HG02884 (cell line): ENCODE data around the gene HLA-DMA.

Experiments
- ATAC-seq: cut with Tn5 transposase; IDR thresholded peaks from one replicate; pipeline ENCODE4 v1.9.1; 2021; ENCODE audit warnings: mild to moderate bottlenecking, moderate library complexity; ENCODE audit not compliant: unreplicated experiment

HLA-DMA gene

DNA sequence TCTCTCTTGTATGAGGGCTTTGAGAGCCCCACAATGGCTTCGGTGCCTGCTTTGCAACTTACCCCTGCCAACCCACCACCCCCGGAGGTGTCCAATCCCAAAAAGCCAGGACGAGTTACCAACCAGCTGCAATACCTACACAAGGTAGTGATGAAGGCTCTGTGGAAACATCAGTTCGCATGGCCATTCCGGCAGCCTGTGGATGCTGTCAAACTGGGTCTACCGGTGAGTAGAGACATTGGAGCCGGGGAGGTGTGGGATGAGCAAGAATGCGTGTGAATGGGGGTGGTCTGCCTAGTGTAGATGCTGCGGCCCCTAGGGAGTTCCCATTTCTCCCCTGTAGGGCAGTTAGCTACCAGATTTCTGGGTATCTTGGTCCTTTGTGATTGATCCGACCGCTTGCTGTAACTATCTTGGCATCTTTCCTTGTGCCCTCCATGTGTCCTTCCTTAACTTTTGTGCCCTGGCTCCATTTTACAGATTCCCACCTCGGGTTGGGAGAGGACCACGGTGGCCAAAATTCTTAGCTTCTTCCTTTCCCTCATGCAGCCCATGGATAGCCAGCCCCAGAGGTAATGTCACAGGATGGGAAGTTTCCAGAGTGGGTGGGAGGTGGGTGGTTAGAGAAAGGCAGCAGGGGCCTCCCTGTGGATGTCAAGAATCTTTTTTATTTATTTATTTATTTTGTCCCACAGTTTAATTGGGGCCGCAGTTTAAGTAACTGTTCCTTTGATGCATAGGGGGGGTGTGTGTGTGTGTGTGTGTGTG, 21.8 kb upstream of the HLA-DMA start:
- no peak for ATAC-seq

DNA sequence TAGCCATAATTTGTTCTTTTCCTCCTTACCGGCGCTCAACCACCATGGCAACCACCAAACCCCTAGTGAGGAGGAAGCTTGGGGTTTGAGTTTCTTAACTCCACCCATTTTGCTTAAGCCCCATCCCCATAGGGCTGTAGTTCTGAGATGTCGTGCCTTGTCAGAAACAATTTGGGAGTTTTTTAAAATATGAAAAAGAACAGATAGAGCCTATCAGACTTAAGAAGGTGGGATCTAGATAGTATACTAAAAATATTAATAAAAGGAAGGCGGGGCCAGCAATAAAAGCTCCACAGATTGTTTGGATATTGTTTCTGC, 21.1 kb upstream of the HLA-DMA start:
- ATAC-seq, result no peak

DNA sequence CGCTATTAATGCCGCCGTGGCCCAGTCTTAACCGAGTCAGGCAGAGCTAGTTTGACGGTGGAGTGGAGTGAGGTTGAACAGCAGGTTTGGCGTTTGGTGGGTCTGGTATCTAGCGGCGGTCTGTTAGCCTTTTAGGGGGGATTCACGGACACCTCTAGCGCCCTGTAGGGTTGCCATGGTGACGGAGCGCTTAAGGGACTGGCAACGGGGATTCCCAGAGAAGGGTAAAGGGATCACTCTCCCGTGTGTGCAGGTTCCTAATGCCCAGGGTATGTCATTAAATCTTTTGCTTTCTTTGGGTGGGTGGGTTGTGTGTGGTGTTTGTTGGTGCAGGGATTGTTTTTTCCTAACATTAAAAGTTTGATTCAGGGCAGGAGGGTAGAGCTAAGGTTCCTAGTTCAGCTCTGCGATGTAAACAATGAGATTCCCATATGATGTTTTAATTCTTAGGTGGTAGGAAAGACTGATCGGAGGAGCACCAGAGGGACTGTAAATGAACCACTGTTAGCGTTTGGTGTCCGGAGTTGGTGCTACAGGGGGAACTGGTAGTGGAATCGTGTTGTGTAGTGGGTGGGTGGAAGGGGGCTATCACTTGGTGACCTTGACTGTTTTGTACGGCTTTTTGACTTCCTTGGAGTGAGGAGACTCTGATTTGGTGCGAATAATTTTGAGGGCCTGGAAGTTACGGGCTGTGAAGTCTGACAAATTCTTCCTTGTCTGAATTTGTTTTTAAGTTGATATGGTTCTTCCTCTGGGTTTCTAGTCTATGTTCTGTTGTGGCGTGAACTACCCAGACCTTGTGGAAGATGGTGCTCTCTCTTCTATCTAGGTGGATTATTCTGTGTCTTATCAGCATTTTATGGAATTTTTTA, 20.5 kb upstream of the HLA-DMA start:
- ATAC-seq, result no peak

DNA sequence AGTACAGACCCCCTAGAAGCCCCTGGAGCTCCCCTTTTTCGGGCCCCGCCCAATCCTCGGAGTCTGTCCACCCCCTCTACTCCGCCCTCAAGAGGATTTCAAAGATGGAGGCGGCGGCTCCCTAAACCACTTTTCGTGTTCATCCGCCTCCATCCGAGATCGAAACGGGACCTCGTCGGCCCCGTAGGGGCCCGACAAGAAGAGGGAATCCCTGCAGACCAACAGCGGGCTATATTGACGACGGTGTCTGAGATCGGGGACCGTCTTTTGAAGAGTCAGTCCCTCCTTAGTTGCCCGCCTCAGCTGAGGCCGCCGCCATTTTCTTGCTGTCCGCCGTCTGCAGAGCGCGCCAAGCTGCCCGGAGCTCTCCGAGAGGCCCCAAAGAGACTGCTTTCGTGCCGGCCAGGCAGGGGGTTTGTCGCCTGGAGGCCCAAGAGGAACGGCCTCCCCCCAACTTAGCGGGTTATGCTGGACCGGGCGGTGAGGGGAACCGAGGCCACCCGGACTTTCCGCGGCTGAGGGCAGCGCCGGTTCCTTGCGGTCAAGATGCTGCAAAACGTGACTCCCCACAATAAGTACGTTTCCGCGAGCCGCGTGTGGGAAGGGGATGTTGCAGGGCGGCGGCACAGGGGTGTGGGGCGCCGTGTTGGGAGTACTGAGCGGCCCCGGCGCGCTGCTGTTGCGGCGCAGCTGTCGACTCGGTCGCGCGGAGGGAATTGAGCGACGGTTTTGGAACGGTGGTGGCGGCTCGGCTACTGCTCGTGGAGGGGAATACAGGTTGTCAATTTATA, 19.7 kb upstream of the HLA-DMA start:
- no peak for ATAC-seq

DNA sequence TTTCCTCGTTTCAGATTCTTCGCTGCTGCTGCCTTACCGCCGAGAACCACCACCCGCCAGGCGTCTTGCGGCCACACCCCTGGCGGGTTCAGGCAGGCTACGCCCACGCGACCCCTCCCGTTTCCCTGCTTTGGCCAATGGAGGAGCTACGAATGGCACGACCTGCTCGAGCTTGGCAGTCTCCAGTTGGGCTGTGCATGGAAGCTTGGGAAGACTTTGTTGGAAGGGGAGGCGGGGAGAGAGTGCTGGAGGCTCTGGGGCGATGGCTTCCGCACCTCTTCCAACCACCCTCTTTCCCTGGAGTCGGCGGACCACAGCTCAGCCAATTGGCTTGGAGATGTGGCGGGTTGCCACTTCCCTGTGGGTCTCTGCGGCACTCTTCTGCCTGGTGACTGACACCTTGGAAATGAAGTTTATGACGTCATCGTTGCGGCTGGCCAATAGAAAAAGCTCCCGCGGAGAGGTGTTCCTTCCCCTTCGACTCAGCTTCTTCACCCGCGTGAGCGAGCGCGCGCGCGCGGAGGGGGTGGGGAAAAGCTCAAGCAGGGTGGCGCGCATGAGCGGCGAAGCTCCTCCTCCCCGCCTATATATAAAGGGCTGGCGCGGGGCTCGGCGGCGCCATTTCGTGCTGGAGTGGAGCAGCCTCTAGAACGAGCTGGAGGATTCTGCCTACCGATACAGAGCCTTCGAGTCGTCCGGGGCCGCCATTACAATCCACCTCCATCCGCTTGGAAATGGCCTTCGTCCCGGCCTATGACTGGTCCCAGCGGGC, 18.9 kb upstream of the HLA-DMA start:
- ATAC-seq, result peak; percentile 41

DNA sequence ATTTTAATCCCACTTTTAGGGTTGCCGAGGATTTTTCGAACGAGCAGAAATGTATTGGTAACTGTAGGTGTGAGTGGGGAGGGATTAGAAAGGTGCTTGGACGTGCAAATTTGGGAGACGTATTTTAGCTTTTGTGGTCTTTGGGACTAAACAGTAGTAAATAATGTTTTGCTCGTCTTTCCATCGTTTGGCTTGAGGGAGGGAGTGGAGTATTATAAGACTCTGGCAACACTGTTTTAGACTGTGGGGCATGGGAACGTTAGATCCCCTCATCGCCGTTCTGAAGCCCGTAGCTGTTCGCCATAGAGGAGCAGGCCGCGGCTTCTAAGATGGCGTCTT, 18.3 kb upstream of the HLA-DMA start:
- no peak for ATAC-seq

DNA sequence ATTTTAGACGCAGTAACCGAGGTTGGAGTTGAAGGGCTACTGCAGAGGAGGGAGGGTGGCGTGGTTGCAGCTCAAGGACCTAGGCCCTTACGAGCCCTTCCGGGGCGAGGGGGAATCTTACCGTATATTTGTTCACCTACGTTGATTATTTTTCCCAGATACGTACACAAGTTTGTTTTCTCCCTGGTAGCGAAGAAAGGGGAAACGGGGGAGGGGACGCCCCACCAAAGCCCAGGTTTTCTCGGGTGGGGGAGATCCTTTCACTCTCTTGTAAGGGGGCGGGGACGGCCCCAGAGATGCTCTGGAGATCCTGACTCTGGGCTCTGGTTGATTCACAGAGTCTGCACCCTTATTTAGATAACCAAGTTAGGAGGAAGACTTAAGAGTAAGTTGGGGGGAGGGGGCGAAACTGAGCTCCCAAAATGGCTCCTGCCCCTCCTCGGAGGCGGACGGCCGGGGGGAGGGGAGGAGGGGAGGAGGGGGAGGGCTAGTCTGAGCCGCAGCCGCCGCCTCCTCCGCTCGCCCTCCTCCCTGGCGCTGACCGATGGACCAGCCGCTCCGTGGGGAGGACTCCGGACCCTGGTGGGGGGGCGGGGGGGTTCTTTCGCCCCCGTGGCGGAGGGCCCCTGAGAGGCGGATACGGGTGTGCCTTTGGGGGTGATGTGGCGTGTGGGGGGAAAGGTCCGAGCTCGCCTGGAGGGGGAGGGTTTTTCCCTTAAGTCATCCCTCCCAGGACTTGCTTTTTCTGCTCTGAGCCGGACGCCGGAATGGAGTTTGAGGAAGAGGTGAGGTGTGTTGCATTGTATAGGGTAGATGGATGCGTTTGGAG, 17.7 kb upstream of the HLA-DMA start:
- no peak for ATAC-seq

DNA sequence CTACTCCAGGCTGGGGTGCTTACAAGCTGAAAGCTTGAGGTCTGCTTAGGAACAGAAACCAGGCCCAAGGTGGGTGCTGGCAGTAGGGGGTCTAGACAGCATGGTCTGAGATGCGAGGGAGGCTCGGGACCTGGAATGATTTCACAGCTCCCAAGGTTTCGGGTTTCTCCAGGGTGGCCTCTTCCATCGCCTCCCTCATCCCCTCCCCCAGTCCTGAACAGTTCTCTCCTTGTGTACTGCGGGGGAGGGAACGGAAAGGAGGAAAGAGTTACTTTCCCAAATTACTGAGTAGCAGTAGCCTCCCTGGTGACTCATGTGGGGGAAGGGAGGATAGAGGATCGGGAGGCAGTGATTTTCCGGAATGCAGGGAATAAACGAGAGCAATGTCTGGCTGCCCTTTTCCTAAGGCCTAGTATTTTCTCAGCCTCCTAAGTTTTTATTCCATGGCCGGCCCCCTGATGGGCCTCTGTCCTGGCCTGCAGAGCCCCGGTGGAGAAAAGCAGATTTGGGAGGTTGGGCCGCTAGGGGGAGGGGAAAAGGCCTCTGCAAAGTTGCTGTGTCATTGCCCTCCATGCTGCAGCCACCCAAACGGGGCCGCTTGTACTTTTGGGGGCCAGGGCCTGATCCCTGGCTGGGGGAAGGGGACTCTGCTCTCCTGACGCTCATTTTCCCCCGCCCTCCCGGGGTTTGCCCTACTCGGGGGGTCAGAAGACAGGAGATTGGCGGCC, 17.0 kb upstream of the HLA-DMA start:
- ATAC-seq, result no peak

DNA sequence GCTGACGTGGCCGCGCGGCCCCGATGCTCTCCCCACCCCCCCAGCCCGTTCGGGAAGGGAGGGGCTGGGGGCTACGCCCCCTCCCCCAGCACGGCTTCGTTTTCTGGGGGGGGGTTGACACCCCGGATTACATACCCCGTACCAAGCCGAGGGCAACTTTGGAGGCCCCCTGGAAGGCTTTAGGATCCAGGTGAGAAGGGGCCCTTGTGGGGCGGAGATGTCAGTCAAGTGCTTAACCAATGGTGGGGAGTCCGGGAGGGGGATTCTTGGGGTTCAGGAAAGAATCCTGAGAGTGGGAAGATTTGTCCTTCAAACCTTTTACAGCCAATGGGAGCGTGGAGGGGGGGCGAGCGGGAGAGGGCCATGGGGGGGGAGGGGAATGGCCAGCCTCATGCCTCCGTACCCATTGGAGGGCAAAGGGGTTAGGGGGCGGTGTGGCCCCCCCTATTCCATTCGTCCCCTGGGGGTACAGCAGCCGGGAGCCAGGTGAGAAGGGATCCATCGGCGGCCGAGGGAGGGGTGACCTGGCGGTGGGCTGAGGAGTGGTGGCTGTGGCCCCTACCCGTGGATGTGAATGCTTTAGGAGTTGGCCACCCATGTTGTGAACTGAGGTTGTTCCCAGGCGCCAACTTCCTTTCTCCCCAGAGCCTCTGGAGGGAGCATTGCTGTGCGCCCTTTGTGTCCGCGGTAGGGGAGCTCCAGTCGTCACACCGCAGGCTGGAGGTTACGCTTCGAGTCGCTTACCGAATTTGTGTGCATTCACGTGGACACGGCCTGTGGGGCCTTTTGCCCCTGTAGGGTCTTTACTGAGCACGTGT, 16.2 kb upstream of the HLA-DMA start:
- no peak for ATAC-seq

DNA sequence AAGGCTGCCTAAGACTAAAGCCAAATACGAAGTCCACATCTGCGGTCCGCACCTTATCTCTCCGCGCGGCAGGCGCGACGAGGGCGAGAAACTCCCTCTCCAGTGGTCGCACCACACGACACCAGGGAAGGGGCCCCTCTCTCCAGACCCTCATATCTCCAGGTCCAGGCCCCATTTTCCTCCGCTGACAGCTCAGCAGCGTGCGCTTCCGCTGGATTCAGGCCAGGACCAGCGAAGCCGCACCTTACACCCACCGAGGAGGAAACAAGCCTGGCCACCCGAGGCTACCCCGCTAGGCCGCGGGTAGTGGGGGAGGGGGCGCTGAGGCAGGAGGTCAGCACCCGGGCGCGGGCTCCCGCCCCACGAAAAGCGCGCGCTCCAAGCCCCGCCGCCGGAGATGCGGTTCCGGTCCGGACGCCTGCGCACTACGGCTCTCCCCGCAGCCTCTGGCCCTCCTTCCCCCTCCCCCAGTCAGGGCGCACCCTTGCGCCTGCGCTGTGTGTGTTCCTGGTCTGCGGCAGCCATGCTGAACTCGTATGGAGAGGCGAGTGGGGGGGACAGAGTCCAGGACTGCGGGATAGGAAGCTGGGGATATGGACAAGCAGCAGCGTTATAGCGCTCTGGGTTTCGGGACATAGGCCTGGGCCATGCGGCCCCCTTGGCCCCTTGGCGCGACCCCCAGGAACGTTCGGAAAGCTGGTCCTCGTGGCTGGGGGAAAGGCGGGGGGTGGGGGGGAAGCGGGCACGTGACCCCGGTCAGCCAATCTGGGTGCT, 15.4 kb upstream of the HLA-DMA start, which contains the start of gene BRD2:
TSS of gene BRD2 (plus strand) at position 502 of the 774 bp plus-strand sequence. CDS start 4,305 bp downstream, outside the sequence.
- peak; percentile 30 for ATAC-seq

DNA sequence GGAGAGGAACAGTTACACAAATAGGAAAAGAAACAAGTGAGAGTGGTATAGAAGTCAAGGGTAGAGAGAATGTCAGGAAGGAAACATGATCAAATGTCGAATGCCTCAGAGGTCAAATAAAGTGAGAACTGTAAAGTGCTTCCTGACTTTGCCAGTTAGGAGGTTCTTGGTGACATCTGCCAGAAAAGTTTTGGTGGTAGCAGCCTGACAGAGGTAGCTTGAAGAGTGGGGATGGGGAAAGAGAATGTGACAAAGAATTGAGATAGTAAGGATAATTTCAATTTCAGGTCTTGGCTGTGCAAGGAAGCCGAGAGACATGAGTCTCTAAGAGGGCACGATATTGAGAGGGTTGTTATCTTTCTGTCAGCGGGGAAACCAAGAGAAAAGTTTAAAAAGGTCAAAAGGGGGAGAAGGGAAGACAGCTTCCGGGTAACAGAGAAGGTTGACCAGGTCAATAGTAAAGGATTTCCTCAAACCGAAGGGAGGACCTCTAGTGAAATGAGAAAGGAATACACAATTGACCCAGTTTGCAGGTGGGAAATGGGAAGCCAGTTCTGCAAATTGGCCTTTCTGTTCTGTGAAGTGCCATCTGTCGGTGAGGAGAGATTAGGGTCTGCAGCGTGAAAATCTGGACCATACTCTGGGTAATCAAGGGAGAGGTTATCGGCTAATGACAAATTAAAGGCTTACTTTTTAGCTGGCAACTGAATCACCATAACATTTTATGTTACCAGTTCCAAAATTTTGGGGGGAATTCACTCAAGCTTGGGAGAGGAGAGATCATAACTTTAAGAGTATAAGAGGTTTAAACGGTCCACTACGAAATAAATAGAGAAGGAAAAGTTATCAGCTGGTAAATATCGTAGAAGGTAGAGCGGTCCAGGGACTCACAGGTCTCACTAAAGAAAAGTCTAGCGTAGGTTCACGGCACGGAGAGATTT, 14.5 kb upstream of the HLA-DMA start:
- ATAC-seq, result no peak

DNA sequence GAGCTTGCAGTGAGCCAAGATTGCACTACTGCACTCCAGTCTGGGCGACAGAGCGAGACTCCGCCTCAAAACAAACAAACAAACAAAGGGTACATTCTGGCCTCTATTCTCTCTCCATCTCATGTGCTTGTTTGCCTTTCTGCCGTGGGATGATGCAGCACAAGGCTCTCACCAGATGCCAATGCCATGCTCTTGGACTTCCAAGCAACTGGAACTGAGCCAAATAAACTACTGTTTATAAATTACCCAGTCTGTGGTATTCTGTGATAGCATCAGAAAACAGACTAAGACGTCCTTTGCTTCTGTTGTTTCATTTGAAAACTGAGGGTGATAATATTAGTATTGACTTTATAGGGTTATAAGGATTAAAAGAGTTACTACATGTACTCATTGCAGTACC, 11.9 kb upstream of the HLA-DMA start:
- no peak for ATAC-seq

DNA sequence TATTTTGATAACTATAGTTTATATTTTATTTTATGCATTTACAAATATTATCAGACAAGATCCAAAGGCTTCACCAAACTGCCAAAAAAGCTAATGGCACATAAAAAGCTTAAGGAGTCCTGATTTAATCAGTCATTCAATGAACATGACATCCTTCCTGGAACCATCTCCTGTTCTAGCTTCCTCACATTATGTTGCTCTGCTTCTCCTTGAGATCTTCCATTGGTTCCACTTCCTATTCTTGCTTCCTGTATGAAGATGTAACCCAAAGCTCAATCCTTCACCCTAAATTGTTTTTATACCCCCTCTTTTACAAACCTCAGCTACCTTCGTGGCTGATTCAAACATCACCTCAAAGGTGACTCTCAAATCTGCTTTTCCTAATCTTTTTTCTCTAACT, 11.0 kb upstream of the HLA-DMA start:
- no peak for ATAC-seq

DNA sequence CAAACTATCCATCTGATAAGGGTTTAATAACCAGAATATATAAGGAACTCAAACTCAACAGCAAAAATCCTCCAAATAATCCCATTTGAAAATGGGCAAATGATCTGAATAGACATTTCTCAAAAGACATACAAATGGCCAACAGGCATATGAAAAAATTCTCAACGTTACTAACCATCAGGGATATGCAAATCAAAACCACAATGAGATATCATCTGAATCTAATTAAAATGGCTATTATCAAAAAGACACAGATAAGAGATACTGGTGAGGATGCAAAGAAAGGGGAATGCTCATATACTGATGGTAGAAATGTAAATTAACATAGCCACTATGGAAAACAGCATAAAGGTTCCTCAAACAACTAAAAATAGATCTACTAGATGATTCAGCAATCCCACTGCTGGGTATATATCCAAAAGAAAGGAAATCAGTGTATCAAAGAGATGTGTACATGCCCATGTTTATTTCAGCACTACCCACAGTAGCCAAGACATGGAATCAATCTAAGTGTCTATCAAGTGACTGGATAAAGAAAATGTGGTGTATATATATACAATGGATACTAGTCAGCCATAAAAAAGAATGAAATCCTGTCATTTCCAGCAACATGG, 9.4 kb upstream of the HLA-DMA start:
- no peak for ATAC-seq

DNA sequence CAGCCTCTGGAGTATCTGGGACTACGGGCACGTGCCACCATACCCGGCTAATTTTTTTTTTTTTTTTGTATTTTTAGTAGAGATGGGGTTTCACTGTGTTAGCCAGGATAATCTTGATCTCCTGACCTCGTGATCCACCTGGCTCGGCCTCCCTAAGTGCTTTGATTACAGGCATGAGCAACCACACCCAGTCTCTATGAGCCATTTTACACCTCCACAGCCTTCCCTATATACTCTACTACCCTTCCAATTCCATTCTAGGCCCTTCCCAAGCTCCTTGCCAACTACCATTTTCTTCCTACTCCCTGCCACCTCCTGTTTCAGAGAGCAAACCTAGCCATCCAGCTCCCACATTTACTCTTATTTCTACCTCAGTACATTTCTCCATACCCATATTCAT, 7.7 kb upstream of the HLA-DMA start:
- no peak for ATAC-seq

DNA sequence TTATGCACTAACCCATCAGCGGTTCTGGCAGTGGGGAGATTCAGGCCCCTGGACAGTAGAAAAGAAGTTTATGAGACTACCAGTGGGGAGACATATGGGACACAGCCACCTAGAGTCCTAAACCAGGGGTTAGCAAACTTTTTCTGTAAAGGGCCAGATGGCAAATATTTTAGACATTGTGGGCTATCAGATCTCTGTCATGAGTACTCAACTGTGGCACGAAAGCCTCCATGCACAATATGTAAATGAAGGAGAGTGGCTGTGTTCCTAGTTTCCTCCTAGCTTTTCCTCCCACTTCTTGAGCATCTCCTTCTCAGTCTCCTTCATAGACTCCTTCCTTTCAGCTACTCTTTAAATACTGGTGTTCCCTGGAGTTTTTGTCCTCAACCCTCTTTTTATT, 3.3 kb upstream of the HLA-DMA start:
- ATAC-seq, result no peak
